GM21390 (cell line): ENCODE data around the gene KLHDC10.
A peak's percentile ranks its signal among the peaks of the same experiment; 100 is the strongest.
"Not testable (repeated sequence)": the region's sequence is repeated elsewhere in the genome, so short reads cannot be mapped to it uniquely, and the experiment has no call there.

ENCODE experiments used
- ATAC-seq: cut with Tn5 transposase; IDR thresholded peaks from one replicate; pipeline ENCODE4 v1.9.1; 2021; ENCODE audit not compliant: unreplicated experiment

Gene KLHDC10

GRCh38 chr7:130071701-130072622, 1.6 kb downstream of the KLHDC10 start:
- ATAC-seq: peak; percentile 43

DNA sequence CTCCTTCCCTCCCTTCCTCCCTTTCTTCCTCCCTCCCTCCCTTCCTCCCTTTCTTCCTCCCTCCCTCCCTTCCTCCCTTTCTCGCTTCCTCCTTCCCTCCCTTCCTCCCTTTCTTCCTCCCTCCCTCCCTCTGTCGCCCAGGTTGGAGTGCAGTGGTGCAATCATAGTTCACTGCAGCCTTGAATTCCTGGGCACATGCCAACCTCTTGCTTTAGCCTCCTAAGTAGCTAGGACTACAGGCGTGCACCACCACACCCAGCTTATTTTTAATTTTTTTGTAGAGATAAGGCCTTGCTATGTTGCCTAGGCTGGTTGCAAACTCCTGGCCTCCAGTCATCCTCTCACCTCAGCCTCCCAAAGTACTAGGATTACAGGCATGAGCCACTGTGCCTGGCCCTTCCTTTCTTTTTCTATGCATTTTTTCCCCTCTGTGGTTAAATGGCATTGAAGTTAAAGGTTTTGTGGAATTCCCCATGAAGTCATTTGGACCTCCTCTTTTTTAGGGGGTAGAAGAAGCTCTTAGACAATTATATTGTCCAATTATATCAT, 9.6 kb downstream of the KLHDC10 start:
- no peak for ATAC-seq

GRCh38 chr7:130083497-130083896, 13.2 kb downstream of the KLHDC10 start:
- ATAC-seq: not testable (repeated sequence)

- ATAC-seq: no peak
Measured at GRCh38 chr7:130084037-130084875, 13.9 kb downstream of the KLHDC10 start.

DNA sequence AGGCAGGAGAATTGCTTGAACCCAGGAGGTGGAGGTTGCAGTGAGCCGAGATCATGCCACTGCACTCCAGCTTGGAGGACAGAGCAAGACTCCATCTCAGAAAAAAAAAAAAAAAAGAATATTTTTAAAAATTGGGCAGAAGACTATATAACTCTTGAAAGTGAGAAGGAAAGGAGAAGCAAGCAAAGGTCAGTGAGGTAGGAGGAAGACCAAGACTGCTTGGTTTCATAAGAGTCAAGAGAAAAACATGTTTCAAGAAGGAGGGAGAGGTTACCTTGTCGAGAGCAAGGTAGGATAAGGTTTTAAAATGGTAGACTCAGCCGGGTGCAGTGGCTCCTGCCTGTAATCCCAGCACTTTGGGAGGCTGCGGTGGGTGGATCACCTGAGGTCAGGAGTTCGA, 14.9 kb downstream of the KLHDC10 start:
- not testable (repeated sequence) for ATAC-seq

GRCh38 chr7:130086938-130087337, 16.6 kb downstream of the KLHDC10 start:
- ATAC-seq: no peak

DNA sequence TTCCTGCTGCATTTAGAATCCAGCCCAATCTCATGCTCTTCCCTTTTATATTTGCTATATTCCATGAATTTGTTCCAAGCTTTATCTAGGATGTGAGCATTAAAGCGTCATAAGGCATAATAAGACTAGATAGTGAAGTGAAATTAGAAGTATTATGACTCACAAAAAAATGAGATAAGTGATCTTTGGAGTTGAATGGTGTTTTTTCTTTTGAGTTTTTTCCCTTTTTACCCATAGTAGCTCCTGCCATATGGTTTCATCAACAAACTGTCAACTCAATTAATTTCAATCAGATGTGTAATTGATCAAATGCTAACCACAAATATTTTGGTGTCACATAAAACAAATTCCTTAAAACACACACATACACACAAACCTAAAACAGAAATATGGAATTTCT, 17.0 kb downstream of the KLHDC10 start:
- ATAC-seq: no peak

DNA sequence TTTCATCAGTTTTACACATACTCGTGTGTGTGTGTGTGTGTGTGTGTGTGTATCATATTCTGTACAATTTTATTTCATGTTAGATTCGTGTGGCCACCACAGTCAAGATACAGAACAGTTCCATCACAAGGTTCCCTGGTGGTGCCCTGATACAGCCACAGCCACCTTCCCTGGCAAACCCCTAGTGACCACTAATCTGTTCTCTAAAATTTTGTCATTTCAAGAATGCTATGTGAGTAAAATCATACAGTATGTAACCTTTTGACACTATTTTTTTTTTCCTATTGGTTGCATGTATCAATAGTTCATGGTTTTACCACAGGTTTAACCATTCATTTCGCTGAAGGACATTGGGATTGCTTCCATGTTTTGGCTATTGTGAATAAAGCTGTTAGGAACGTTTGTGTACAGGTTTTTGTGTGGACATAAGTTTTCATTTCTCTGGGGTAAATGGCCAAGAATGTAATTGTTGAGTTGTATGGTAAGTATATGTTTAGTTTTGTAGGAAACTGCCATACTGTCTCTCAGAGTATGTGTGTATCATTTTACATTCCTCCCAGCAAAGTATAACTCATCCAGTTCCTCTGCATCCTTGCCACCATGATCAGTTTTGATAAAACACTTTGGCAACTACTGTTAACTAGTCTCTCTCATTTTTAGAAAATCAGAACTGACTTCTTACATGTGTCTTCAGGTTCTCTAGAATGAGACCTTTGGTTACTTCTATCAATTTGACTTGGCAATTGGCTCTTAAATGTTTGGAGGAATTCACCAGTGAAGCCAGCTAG, 20.6 kb downstream of the KLHDC10 start:
- ATAC-seq: peak; percentile 47

- no peak for ATAC-seq
Measured at GRCh38 chr7:130091999-130092398, 21.7 kb downstream of the KLHDC10 start.

DNA sequence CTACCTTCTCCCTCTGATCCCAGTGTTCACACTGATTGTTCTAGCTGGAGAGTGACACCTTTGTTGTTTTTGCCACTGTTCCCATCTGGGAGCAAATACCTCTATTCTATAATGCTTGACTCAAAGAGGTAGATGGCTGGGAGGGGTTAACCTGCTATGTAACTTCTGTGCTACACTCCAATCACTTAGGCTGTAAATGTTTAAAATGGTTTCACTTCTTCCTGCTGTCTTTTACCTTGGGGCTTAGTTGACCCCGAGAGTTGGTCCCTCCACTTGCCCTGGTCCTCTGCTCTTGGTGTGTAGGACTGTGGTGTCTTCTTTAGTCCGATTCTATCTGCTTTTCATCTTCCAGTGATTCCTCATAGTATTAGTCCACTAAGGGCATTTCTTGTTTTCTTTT, 22.3 kb downstream of the KLHDC10 start:
- ATAC-seq: no peak

- no peak for ATAC-seq
Measured at GRCh38 chr7:130095812-130096211, 25.5 kb downstream of the KLHDC10 start.

- no peak for ATAC-seq
Measured at GRCh38 chr7:130096243-130096827, 26.0 kb downstream of the KLHDC10 start.

- ATAC-seq: no peak
Measured at GRCh38 chr7:130099331-130099730, 29.0 kb downstream of the KLHDC10 start.

- no peak for ATAC-seq
Measured at GRCh38 chr7:130102588-130102987, 32.3 kb downstream of the KLHDC10 start.

DNA sequence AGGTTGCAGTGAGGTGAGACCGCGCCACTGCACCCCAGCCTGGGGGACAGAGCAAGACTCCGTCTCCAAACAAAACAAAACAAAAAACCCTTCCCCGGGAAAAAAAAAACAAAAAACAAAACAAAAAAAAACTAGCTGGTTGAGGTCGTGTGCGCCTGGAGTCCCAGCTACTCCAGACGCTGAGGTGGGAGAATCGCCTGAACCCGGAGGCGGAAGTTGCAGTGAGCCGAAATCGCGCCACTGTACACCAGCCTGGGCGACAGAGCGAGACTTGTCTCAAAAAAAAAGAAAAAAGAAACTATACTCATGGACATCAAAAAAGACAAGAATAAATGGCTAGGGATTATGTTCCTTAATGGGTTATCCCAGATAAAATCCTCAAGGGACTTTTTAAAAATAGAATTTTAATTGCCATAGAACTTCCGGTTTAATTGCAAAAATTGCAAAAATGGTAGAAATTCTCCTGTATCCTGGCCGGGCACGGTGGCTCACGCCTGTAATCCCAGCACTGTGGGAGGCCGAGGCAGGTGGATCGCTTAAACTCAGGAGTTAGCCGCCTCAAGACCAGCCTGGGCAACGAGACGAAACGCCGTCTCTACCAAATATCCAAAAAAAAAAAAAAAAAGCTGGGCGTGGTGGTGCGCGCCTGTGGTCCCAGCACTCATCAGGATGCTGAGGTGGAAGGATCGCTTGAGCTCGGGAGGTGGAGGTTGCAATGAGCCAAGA, 37.8 kb downstream of the KLHDC10 start:
- ATAC-seq: no peak

GRCh38 chr7:130108809-130109208, 38.5 kb downstream of the KLHDC10 start:
- ATAC-seq: no peak

- ATAC-seq: no peak
Measured at GRCh38 chr7:130112093-130112492, 41.8 kb downstream of the KLHDC10 start.

GRCh38 chr7:130112662-130113425, 42.5 kb downstream of the KLHDC10 start:
- no peak for ATAC-seq

- not testable (repeated sequence) for ATAC-seq
Measured at GRCh38 chr7:130113426-130113805, 43.1 kb downstream of the KLHDC10 start.
